ENCODE results near the gene THBS1. TPM values are rescaled to one million over a fixed set of nuclear protein-coding genes. Genes with fewer than 3 reads are reported as not detected.

THBS1 gene
- total and polyA plus RNA-seq, 9 donors = 45.5 to 137 (median 74.5) TPM

- Histone ChIP-seq H3K27ac (ENCODE audit: low read length) (no peak overlapping the region), H3K36me3 (ENCODE audit: control insufficient read depth, insufficient read depth, low read length) (no peaks in the 10 kb centered on the region), H3K4me1 (ENCODE audit: control insufficient read depth, insufficient read depth, low read length) (peaks cover 9% of the 10 kb centered on the region), H3K9me3 (replicated peaks; ENCODE audit: control insufficient read depth, low read depth, low read length) (no peaks in the 10 kb centered on the region), H3K4me3 (ENCODE audit: low read length) (no peak overlapping the region), H3K27me3 (ENCODE audit: control insufficient read depth, insufficient read depth, low read length) (no peaks in the 10 kb centered on the region)
- 51% methylated on average over 12 of the region's 13 CpGs for WGBS (ENCODE audit: insufficient coverage)
- no peak for DNase-seq
Measured at GRCh38 chr15:39644136-39644535, 63.3 kb downstream of the THBS1 start.

GRCh38 chr15:39645138-39645975, 64.5 kb downstream of the THBS1 start:
- H3K4me1 ChIP-seq (ENCODE audit: control insufficient read depth, insufficient read depth, low read length) = peaks cover 9% of the 10 kb centered on the region
- no peak for DNase-seq
- no peaks in the 10 kb centered on the region for H3K9me3 ChIP-seq (replicated peaks; ENCODE audit: control insufficient read depth, low read depth, low read length)
- H3K27me3 ChIP-seq (ENCODE audit: control insufficient read depth, insufficient read depth, low read length) = no peaks in the 10 kb centered on the region
- H3K27ac ChIP-seq (ENCODE audit: low read length) = no peak overlapping the region
- 82% methylated on average over 17 of the region's 20 CpGs for WGBS (ENCODE audit: insufficient coverage)
- H3K4me3 ChIP-seq (ENCODE audit: low read length) = no peak overlapping the region
- H3K36me3 ChIP-seq (ENCODE audit: control insufficient read depth, insufficient read depth, low read length) = no peaks in the 10 kb centered on the region

DNA sequence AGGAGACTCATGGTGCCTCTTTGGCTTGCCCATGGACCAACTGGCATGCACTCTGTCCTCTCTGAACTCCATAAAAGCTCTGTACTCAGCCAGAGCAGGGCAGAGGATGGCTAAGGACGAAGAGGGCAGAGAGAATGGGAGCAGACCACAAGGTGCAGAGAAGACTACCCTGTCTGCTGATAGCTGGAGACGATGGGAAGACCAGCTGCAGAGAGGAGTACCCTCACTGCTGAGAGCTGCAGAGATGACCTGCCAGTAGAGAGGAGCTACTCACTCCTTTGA, 65.0 kb downstream of the THBS1 start:
- Histone ChIP-seq H3K4me3 (ENCODE audit: low read length) (no peak overlapping the region), H3K36me3 (ENCODE audit: control insufficient read depth, insufficient read depth, low read length) (no peaks in the 10 kb centered on the region), H3K4me1 (ENCODE audit: control insufficient read depth, insufficient read depth, low read length) (peaks cover 9% of the 10 kb centered on the region), H3K27ac (ENCODE audit: low read length) (no peak overlapping the region), H3K9me3 (replicated peaks; ENCODE audit: control insufficient read depth, low read depth, low read length) (no peaks in the 10 kb centered on the region), H3K27me3 (ENCODE audit: control insufficient read depth, insufficient read depth, low read length) (no peaks in the 10 kb centered on the region)
- no peak for DNase-seq
- WGBS (ENCODE audit: insufficient coverage) = 86% methylated on average over 2 of the region's 2 CpGs

GRCh38 chr15:39646425-39646824, 65.5 kb downstream of the THBS1 start:
- H3K27ac ChIP-seq (ENCODE audit: low read length) = no peak overlapping the region
- WGBS (ENCODE audit: insufficient coverage) = no CpG with 5 or more reads among the region's 5 CpGs
- no peak overlapping the region for H3K4me3 ChIP-seq (ENCODE audit: low read length)
- peaks cover 9% of the 10 kb centered on the region for H3K4me1 ChIP-seq (ENCODE audit: control insufficient read depth, insufficient read depth, low read length)
- H3K27me3 ChIP-seq (ENCODE audit: control insufficient read depth, insufficient read depth, low read length) = no peaks in the 10 kb centered on the region
- no peak for DNase-seq
- H3K36me3 ChIP-seq (ENCODE audit: control insufficient read depth, insufficient read depth, low read length) = no peaks in the 10 kb centered on the region
- H3K9me3 ChIP-seq (replicated peaks; ENCODE audit: control insufficient read depth, low read depth, low read length) = no peaks in the 10 kb centered on the region

Other genes with a start within 250 kb of the THBS1 start
- gene FSIP1, start 201.8 kb downstream of the THBS1 start, total RNA-seq = 0.53 TPM
- under 1 TPM; 0.17 to 0.60 (median 0.32) TPM for gene FSIP1, start 201.8 kb downstream of the THBS1 start, polyA plus RNA-seq (ENCODE audit: insufficient read depth in 1 of 8, insufficient read length in 8 of 8, low replicate concordance in 1 of 8)

All from muscle of leg (tissue), 11 donors.